Neural crest cell (in vitro differentiated cells): Measurements from ENCODE around the gene TNFRSF18. TPM values are rescaled to one million over a fixed set of nuclear protein-coding genes. Genes with fewer than 3 reads are reported as not detected.

Experiments used
- DNase-seq: peaks from one replicate; pipeline ENCODE4 v3.0.0; 2021; ENCODE audit warnings: low read depth, mixed read lengths, low spot score
- H3K27ac Mint-ChIP-seq: one replicate; pipeline ENCODE4 v1.8.0; 2021; ENCODE audit warnings: mild to moderate bottlenecking, mixed read lengths; ENCODE audit not compliant: unreplicated experiment
- H3K27me3 Mint-ChIP-seq: 2 replicates; pipeline ENCODE4 v1.8.0; 2021; ENCODE audit warnings: low read depth, mild to moderate bottlenecking, mixed read lengths
- H3K36me3 Mint-ChIP-seq: 2 replicates; pipeline ENCODE4 v1.8.0; 2021; ENCODE audit warnings: low read depth, mild to moderate bottlenecking, mixed read lengths
- H3K4me1 Mint-ChIP-seq: 2 replicates; pipeline ENCODE4 v1.8.0; 2021; ENCODE audit warnings: mixed read lengths
- H3K4me3 Mint-ChIP-seq: one replicate; pipeline ENCODE4 v1.8.0; 2021; ENCODE audit warnings: mild to moderate bottlenecking, mixed read lengths
- H3K9me3 Mint-ChIP-seq: 2 replicates; pipeline ENCODE4 v1.8.0; 2021; ENCODE audit warnings: mixed read lengths
- long read RNA-seq: library from polyadenylated mRNA; unstranded; transcript quantifications from one replicate; pipeline ENCODE4 v2.0.0, GENCODE V29; 2020
- total RNA-seq: library from RNA; stranded (reverse); gene quantifications from 2 replicates; pipeline ENCODE4 v1.2.1, GENCODE V29; 2021
- TF ChIP-seq, protein P1 (sequence below): fragments of 200-600 bp; sonication (generic); conservative IDR thresholded peaks from 2 replicates; pipeline ENCODE4 v1.5.0; 2021; ENCODE audit warnings: antibody characterized with exemption, mild to moderate bottlenecking

TNFRSF18 gene, protein sequence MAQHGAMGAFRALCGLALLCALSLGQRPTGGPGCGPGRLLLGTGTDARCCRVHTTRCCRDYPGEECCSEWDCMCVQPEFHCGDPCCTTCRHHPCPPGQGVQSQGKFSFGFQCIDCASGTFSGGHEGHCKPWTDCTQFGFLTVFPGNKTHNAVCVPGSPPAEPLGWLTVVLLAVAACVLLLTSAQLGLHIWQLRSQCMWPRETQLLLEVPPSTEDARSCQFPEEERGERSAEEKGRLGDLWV
- not detected in 2 replicates for total RNA-seq
- long read RNA-seq: 0 reads

DNA sequence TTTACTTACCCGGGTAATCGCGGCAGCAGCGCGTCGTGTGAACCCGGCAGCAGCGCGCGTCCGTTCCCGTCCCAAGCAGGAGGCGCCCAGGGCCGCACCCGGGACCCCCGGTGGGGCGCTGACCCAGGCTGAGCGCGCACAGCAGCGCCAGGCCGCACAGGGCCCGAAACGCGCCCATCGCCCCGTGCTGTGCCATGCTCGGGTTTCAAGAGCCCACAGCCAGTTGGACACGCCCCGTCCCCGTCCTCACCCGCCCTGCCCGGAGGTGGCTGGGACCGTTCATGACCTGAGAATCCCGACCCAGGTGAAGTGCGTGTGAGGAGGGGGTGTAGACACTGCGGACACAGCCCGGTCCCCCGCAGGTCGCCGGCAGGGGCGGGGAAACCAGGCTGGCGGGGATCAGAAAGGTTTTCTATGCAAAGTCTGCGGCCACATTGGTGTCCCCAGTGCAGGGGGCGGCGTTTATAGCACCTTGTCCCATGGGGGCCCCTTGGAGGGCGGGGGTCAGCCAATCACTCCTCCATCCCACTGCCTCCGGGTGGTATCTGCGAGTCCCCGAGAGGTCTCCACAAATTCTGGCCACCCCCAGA is at the start of gene TNFRSF18:
Gene TNFRSF18 (minus strand): TSS at position 217 of the 590 bp plus-strand sequence. CDS start 21 bp downstream, at position 196.
- no peaks in the 10 kb centered on the region for H3K36me3 Mint-ChIP-seq
- H3K9me3 Mint-ChIP-seq: no peaks in the 10 kb centered on the region
- TF ChIP-seq, protein P1, sequence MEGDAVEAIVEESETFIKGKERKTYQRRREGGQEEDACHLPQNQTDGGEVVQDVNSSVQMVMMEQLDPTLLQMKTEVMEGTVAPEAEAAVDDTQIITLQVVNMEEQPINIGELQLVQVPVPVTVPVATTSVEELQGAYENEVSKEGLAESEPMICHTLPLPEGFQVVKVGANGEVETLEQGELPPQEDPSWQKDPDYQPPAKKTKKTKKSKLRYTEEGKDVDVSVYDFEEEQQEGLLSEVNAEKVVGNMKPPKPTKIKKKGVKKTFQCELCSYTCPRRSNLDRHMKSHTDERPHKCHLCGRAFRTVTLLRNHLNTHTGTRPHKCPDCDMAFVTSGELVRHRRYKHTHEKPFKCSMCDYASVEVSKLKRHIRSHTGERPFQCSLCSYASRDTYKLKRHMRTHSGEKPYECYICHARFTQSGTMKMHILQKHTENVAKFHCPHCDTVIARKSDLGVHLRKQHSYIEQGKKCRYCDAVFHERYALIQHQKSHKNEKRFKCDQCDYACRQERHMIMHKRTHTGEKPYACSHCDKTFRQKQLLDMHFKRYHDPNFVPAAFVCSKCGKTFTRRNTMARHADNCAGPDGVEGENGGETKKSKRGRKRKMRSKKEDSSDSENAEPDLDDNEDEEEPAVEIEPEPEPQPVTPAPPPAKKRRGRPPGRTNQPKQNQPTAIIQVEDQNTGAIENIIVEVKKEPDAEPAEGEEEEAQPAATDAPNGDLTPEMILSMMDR: no peak
- H3K4me3 Mint-ChIP-seq: no peak within 1 kb of the TSS
- H3K27me3 Mint-ChIP-seq: peaks cover 13% of the 10 kb centered on the region
- no peak for DNase-seq
- no peak within 1 kb of the TSS for H3K27ac Mint-ChIP-seq
- H3K4me1 Mint-ChIP-seq: peaks cover 7% of the 10 kb centered on the region

DNA sequence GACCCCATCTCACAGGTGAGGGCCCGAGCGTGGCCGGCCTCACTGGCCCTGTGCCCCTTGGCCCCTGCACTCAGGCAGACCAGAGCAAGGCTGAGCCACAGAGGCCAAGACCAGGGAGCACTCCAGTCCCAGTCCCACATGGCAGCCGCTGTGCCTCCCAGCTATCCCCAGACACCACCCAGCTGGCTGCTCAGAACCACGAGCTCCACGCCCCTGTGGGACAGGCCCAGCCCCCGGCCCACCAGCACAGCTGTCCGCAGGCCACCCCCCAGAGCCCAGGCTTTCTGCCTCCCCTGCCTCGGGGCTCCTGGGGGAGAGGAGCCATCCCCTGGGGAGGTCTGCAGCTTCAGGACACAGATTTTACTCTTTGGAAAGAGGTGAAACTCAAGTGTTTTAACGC is 49.2 kb upstream of the TNFRSF18 start:
- H3K9me3 Mint-ChIP-seq: no peaks in the 10 kb centered on the region
- H3K27me3 Mint-ChIP-seq: no peaks in the 10 kb centered on the region

DNA sequence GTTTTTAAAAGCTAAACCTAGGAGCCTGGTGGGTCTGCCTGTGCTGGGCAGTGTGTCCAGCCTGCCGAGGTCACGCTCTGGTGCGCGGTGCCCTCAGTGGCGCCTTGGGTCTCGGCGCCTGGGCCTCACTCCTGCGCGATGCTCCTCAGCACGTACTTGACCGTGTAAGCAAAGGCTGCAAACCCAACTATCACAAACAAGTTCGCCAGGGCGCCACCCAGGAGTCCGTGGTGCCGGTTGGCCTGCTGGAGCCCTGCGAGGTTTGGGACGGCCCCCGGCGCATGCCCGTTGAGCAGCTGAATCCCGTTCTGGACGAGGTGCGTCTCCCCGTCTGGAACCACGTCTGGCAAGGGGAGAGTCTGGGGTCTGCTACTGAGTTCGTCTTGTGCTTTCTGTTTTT is 48.7 kb upstream of the TNFRSF18 start:
- no peaks in the 10 kb centered on the region for H3K9me3 Mint-ChIP-seq
- H3K4me1 Mint-ChIP-seq: peaks cover 3% of the 10 kb centered on the region
- no peak overlapping the region for H3K27ac Mint-ChIP-seq
- H3K4me3 Mint-ChIP-seq: no peak overlapping the region
- no peak for DNase-seq
- H3K27me3 Mint-ChIP-seq: peaks cover 2% of the 10 kb centered on the region
- TF ChIP-seq, protein P1: no peak
- H3K36me3 Mint-ChIP-seq: peaks cover 5% of the 10 kb centered on the region

More for the DNA sequence above, 49.2 kb upstream of the TNFRSF18 start:
- no peak for DNase-seq
- Mint-ChIP-seq H3K4me1 (no peaks in the 10 kb centered on the region), H3K4me3 (no peak overlapping the region), H3K27ac (no peak overlapping the region), H3K36me3 (peaks cover 8% of the 10 kb centered on the region)
- TF ChIP-seq, protein P1: no peak

DNA sequence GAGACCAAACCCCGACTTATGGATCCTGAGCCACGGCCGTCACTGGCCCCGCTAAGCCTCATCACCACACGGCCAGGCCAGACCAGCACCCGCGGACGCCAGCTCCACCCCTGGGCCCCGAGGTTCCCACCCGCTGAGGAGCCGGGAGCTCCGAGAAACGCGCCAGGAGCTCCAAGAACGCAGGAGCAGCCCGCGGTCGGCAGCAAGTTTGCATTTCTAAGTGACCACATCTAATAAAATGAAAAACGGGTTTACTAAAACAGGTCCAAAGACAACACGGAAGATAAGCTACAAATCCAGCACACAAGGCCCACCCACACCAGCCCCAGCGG is 48.2 kb upstream of the TNFRSF18 start:
- peaks cover 2% of the 10 kb centered on the region for H3K36me3 Mint-ChIP-seq
- peaks cover 3% of the 10 kb centered on the region for H3K4me1 Mint-ChIP-seq
- H3K4me3 Mint-ChIP-seq: no peak overlapping the region
- peaks cover 7% of the 10 kb centered on the region for H3K27me3 Mint-ChIP-seq
- H3K27ac Mint-ChIP-seq: no peak overlapping the region
- no peaks in the 10 kb centered on the region for H3K9me3 Mint-ChIP-seq
- no peak for DNase-seq
- TF ChIP-seq, protein P1: no peak

DNA sequence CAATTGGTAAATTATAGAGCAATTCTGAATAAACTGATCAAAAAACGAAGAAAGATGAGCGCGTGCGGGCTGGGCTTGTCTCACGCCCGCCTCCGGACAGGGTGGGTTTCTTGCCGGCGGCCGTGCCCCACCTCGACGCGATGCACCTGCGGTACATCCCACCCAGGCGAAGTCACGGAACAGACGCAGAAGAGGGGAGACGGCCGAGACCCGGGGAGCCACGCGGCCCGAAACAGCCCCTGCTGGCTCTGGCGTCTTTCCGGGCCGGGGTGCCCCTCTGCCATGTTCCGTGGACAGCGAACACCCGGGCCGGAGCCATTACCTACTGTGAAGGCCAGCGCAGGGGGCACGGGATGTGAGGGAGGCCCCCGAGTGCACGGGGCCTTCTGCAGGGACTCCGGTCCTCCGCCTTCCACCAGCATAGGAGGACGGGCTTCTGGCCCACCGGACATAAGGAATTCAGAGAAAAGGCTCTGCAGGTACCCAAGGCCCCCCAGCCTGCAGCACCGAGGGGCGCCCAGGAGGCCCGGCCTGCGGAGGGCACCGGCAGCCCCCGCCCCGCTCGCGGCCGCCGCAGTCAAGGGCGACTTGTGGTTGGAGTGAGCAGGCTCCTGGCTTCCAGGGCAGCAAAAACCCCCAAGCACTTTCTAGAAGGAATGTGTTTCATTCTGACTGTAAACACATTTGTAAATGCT is 47.7 kb upstream of the TNFRSF18 start:
- peaks cover 8% of the 10 kb centered on the region for H3K27me3 Mint-ChIP-seq
- peaks cover 2% of the 10 kb centered on the region for H3K36me3 Mint-ChIP-seq
- H3K4me1 Mint-ChIP-seq: peaks cover 3% of the 10 kb centered on the region
- no peaks in the 10 kb centered on the region for H3K9me3 Mint-ChIP-seq
- no peak overlapping the region for H3K4me3 Mint-ChIP-seq
- H3K27ac Mint-ChIP-seq: no peak overlapping the region
- TF ChIP-seq, protein P1: no peak
- DNase-seq: no peak
